SU-DHL-6 (cell line): ENCODE measurements around the gene ATP8A2.

Source experiments
- H2AFZ ChIP-seq: fragments of 200-600 bp; sonication (generic); 2 replicates; pipeline ENCODE4 v1.6.1; 2014; ENCODE audit warnings: low read depth, mild to moderate bottlenecking, moderate library complexity, mixed read lengths, antibody characterized with exemption, low read length; ENCODE audit not compliant: severe bottlenecking
- H3F3A ChIP-seq: fragments of 200-600 bp; shearing (Covaris generic); 2 replicates; pipeline ENCODE4 v1.6.0; 2016; ENCODE audit warnings: antibody characterized with exemption, mild to moderate bottlenecking; ENCODE audit not compliant: insufficient read depth
- H3K27ac ChIP-seq: fragments of 200-600 bp; sonication (generic); 2 replicates; pipeline ENCODE4 v1.5.1; 2016; ENCODE audit warnings: low read depth, mild to moderate bottlenecking, low read length, moderate library complexity, mixed read lengths
- H3K27me3 ChIP-seq: fragments of 200-600 bp; sonication (generic), shearing (Covaris generic); 2 replicates; pipeline ENCODE4 v1.6.0; 2014; ENCODE audit warnings: mild to moderate bottlenecking, low read length
- H3K36me3 ChIP-seq: fragments of 200-600 bp; sonication (generic); 2 replicates; pipeline ENCODE4 v1.6.1; 2014; ENCODE audit warnings: mild to moderate bottlenecking, low read length, mixed read lengths
- H3K4me2 ChIP-seq: fragments of 300-600, 200-600 bp; shearing (Covaris generic), sonication (generic); 2 replicates; pipeline ENCODE4 v1.6.0; 2014; ENCODE audit warnings: low read length, low read depth, mild to moderate bottlenecking; ENCODE audit not compliant: poor library complexity, severe bottlenecking
- H3K4me3 ChIP-seq: fragments of 200-600 bp; sonication (generic); 2 replicates; pipeline ENCODE4 v1.5.1; 2014; ENCODE audit warnings: antibody characterized with exemption, low read length, mild to moderate bottlenecking, mixed read lengths; ENCODE audit not compliant: insufficient read depth, poor library complexity, severe bottlenecking
- H3K79me2 ChIP-seq: fragments of 200-600 bp; sonication (generic); 2 replicates; pipeline ENCODE4 v1.6.1; 2014; ENCODE audit warnings: mild to moderate bottlenecking, low read length, moderate library complexity; ENCODE audit not compliant: insufficient read depth
- H3K9ac ChIP-seq: fragments of 200-600 bp; sonication (generic); 2 replicates; pipeline ENCODE4 v1.7.0; 2014; ENCODE audit warnings: mild to moderate bottlenecking, low read length
- H3K9me2 ChIP-seq: fragments of 200-600 bp; sonication (generic); replicated peaks from 2 replicates; pipeline ENCODE4 v1.6.1; 2014; ENCODE audit warnings: low read length; ENCODE audit not compliant: insufficient read depth
- H3K9me3 ChIP-seq: fragments of 200-600 bp; sonication (generic); 2 replicates; pipeline ENCODE4 v1.6.1; 2014; ENCODE audit warnings: low read length, mixed read lengths; ENCODE audit not compliant: insufficient read depth
- H4K20me1 ChIP-seq: fragments of 200-600 bp; sonication (generic); 2 replicates; pipeline ENCODE4 v1.6.1; 2014; ENCODE audit warnings: low read depth, mild to moderate bottlenecking, antibody characterized with exemption, low read length, moderate library complexity, mixed read lengths
- CTCF ChIP-seq: fragments of 200-600 bp; sonication (generic); IDR thresholded peaks from one replicate; pipeline ENCODE4 v1.5.1; 2017; ENCODE audit warnings: antibody characterized with exemption, mild to moderate bottlenecking, low read length, moderate library complexity; ENCODE audit not compliant: insufficient read depth, poor library complexity, severe bottlenecking
- EZH2phosphoT487 ChIP-seq: fragments of 200-600 bp; sonication (generic), shearing (Covaris generic); conservative IDR thresholded peaks from 2 replicates; pipeline ENCODE4 v1.6.1; 2018; ENCODE audit warnings: mild to moderate bottlenecking, antibody characterized with exemption, low read length, moderate library complexity, mixed read lengths

ATP8A2 gene

GRCh38 chr13:25915840-25916518 lies 544.2 kb downstream of the ATP8A2 start:
- Histone ChIP-seq H3K9me3 (no peaks in the 10 kb centered on the region), H3K4me3 (no peak overlapping the region), H2AFZ (no peak overlapping the region), H3K9ac (no peak overlapping the region), H3F3A (no peaks in the 10 kb centered on the region), H3K27me3 (no peaks in the 10 kb centered on the region), H3K27ac (no peak overlapping the region), H3K79me2 (no peaks in the 10 kb centered on the region), H3K9me2 (no peaks in the 10 kb centered on the region), H3K36me3 (no peaks in the 10 kb centered on the region), H3K4me2 (no peak overlapping the region), H4K20me1 (no peaks in the 10 kb centered on the region)
- TF ChIP-seq EZH2phosphoT487, result no peak
- TF ChIP-seq CTCF, result no peak

GRCh38 chr13:25920277-25920676 lies 548.5 kb downstream of the ATP8A2 start:
- no peaks in the 10 kb centered on the region for H3K9me2 ChIP-seq
- no peak overlapping the region for H3K9ac ChIP-seq
- H3K27me3 ChIP-seq, result no peaks in the 10 kb centered on the region
- H3F3A ChIP-seq, result no peaks in the 10 kb centered on the region
- H3K27ac ChIP-seq, result no peak overlapping the region
- H2AFZ ChIP-seq, result no peak overlapping the region
- TF ChIP-seq CTCF (no peak), EZH2phosphoT487 (no peak)
- H3K79me2 ChIP-seq, result no peaks in the 10 kb centered on the region
- H3K4me3 ChIP-seq, result no peak overlapping the region
- no peak overlapping the region for H3K4me2 ChIP-seq
- H3K36me3 ChIP-seq, result no peaks in the 10 kb centered on the region
- no peaks in the 10 kb centered on the region for H4K20me1 ChIP-seq
- no peaks in the 10 kb centered on the region for H3K9me3 ChIP-seq

GRCh38 chr13:25920931-25921330 lies 549.2 kb downstream of the ATP8A2 start:
- Histone ChIP-seq H3K27ac (no peak overlapping the region), H3K27me3 (no peaks in the 10 kb centered on the region), H2AFZ (no peak overlapping the region), H3K79me2 (no peaks in the 10 kb centered on the region), H3K9me2 (no peaks in the 10 kb centered on the region), H3K9me3 (no peaks in the 10 kb centered on the region), H3K4me3 (no peak overlapping the region), H3K9ac (no peak overlapping the region), H4K20me1 (no peaks in the 10 kb centered on the region), H3K4me2 (no peak overlapping the region), H3K36me3 (no peaks in the 10 kb centered on the region), H3F3A (no peaks in the 10 kb centered on the region)
- TF ChIP-seq EZH2phosphoT487 (no peak), CTCF (no peak)
